Right cardiac atrium (tissue), 5 donors: ENCODE results near the gene DDX47. TPM values are rescaled to one million over a fixed set of nuclear protein-coding genes. Genes with fewer than 3 reads are reported as not detected.
A peak's percentile ranks its signal among the peaks of the same experiment; 100 is the strongest.

Source experiments
- ATAC-seq, 2 donors: fragments of 200-7000 bp; cut with Tn5 transposase; one replicate each; pipeline versions ENCODE4 v1.8.0 to v1.9.1; 2020; ENCODE audit warnings: moderate library complexity in 2 of 2, mild to moderate bottlenecking in 1 of 2
- DNase-seq, 3 donors: peaks; one replicate each; pipeline ENCODE4 v3.0.0-alpha.2; 2020
- H3K27ac ChIP-seq: one replicate; pipeline ENCODE4 v1.5.1; 2013; ENCODE audit warnings: mild to moderate bottlenecking, low read length, control low read depth, moderate library complexity
- H3K27me3 ChIP-seq: one replicate; pipeline ENCODE4 v1.6.1; 2013; ENCODE audit not compliant: control insufficient read depth, insufficient read depth
- H3K4me1 ChIP-seq: one replicate; pipeline ENCODE4 v1.6.1; 2013; ENCODE audit warnings: low read length; ENCODE audit not compliant: control insufficient read depth, insufficient read depth
- H3K4me3 ChIP-seq: one replicate; pipeline ENCODE4 v1.5.1; 2013; ENCODE audit warnings: low read length, control low read depth
- H3K9me3 ChIP-seq: one replicate; pipeline ENCODE4 v1.6.1; 2013; ENCODE audit warnings: low read length; ENCODE audit not compliant: control insufficient read depth
- WGBS: extraction: QIAGEN DNeasy Blood & Tissue Kit; methylation state at CpG from one replicate; pipeline ENCODE4 v1.1.7; 2013; 5-methylcytosine and 5-hydroxymethylcytosine counted together
- intact Hi-C, 4 donors: fragments of 100-400 bp; cut with DNase I; formaldehyde crosslinking; loops; one replicate each; pipeline versions ENCODE4 v1.11.0 to v1.14.0; 2022 to 2023
- polyA plus RNA-seq: library from polyadenylated mRNA; stranded (reverse); fragments of 200-250 nt; gene quantifications from one replicate; pipeline ENCODE4 v1.2.3, GENCODE V29; 2013
- total RNA-seq, 4 donors: library from RNA; stranded (reverse); fragmentation: NEBNext Ultra II Directional; extraction: Animal tissue kit (Norgen Biotek cat#: 25700); gene quantifications; one replicate each; pipeline ENCODE4 v1.2.1, GENCODE V29; 2021
- donor health status: healthy with polysubstance abuse.
- donor health status: DM: no; HTN: yes; CAD: no.
- donor health status: DM: no; HTN: no; CAD: no.
- donor health status: DM: no; HTN: yes; CAD: no; lungs with severe emphysema.
- donor health status: DM: yes; HTN: yes; CAD: no.

Gene DDX47
- total and polyA plus RNA-seq, 5 donors = 23.0 to 33.3 (median 32.1) TPM

GRCh38 chr12:12786351-12786705, 26.8 kb upstream of the DDX47 start:
- 11% methylated on average over 4 of the region's 4 CpGs for WGBS

GRCh38 chr12:12786706-12787601, 26.2 kb upstream of the DDX47 start:
- Histone ChIP-seq H3K27me3 (no peaks in the 10 kb centered on the region), H3K4me3 (peak overlapping the region; percentile 58), H3K27ac (peak overlapping the region; percentile 87), H3K4me1 (peaks cover 9% of the 10 kb centered on the region), H3K9me3 (no peaks in the 10 kb centered on the region)
- DNase-seq (peak; percentile 84 to 94 (median 92)), ATAC-seq (peak; percentile 81 to 95)
- intact Hi-C loops = loop anchor here in 1 of 4 donors (10.0 kb wide), 1 partner anchor 62 kb away; no protein-coding TSS in a partner anchor
- WGBS = 1% methylated on average over 80 of the region's 80 CpGs

More at GRCh38 chr12:12786351-12786705, 26.8 kb upstream of the DDX47 start:
- Histone ChIP-seq H3K4me1 (peaks cover 9% of the 10 kb centered on the region), H3K27ac (peak overlapping the region; percentile 87), H3K27me3 (no peaks in the 10 kb centered on the region), H3K9me3 (no peaks in the 10 kb centered on the region), H3K4me3 (peak overlapping the region; percentile 58)
- peak; percentile 1 to 6 for ATAC-seq
- intact Hi-C loops = loop anchor here in 1 of 4 donors (10.0 kb wide), 1 partner anchor 62 kb away; no protein-coding TSS in a partner anchor
- DNase-seq = no peak

- intact Hi-C loops = loop anchor here in 1 of 4 donors (10.0 kb wide), 1 partner anchor 63 kb away; no protein-coding TSS in a partner anchor
- ATAC-seq (no peak), DNase-seq (peak in 2 of 3 donors; percentile 37 to 50)
- H3K4me1 ChIP-seq = peaks cover 12% of the 10 kb centered on the region
- H3K9me3 ChIP-seq = no peaks in the 10 kb centered on the region
- H3K27ac ChIP-seq = peak overlapping the region; percentile 87
- H3K4me3 ChIP-seq = peak overlapping the region; percentile 58
- no peaks in the 10 kb centered on the region for H3K27me3 ChIP-seq
- 43% methylated on average over 6 of the region's 6 CpGs for WGBS
These were observed 25.0 kb upstream of the DDX47 start for GRCh38 chr12:12788131-12788530.

GRCh38 chr12:12788675-12789368, 24.3 kb upstream of the DDX47 start:
- Histone ChIP-seq H3K4me1 (peaks cover 12% of the 10 kb centered on the region), H3K9me3 (no peaks in the 10 kb centered on the region), H3K27ac (peak overlapping the region; percentile 87), H3K4me3 (peak overlapping the region; percentile 58), H3K27me3 (no peaks in the 10 kb centered on the region)
- WGBS = 18% methylated on average over 9 of the region's 9 CpGs
- intact Hi-C loops = loop anchor here in 1 of 4 donors (10.0 kb wide), 1 partner anchor 64 kb away; no protein-coding TSS in a partner anchor
- ATAC-seq (peak; percentile 29 to 39), DNase-seq (peak in 2 of 3 donors; percentile 38 to 60)

- intact Hi-C loops = no loop called here
These were observed 22.2 kb upstream of the DDX47 start for GRCh38 chr12:12790956-12791355.

GRCh38 chr12:12791756-12792369, 21.3 kb upstream of the DDX47 start:
- WGBS = 16% methylated on average over 7 of the region's 7 CpGs
- intact Hi-C loops = no loop called here
- peak in 2 of 3 donors; percentile 59 to 70 for DNase-seq

More at GRCh38 chr12:12790956-12791355, 22.2 kb upstream of the DDX47 start:
- 52% methylated on average over 4 of the region's 4 CpGs for WGBS
- H3K4me3 ChIP-seq = no peak overlapping the region
- H3K27me3 ChIP-seq = no peaks in the 10 kb centered on the region
- ATAC-seq (no peak), DNase-seq (no peak)
- H3K9me3 ChIP-seq = no peaks in the 10 kb centered on the region
- no peak overlapping the region for H3K27ac ChIP-seq
- H3K4me1 ChIP-seq = peaks cover 7% of the 10 kb centered on the region

GRCh38 chr12:12792421-12792820, 20.7 kb upstream of the DDX47 start:
- Histone ChIP-seq H3K27ac (no peak overlapping the region), H3K4me1 (peaks cover 7% of the 10 kb centered on the region), H3K4me3 (no peak overlapping the region), H3K9me3 (no peaks in the 10 kb centered on the region), H3K27me3 (no peaks in the 10 kb centered on the region)
- intact Hi-C loops = no loop called here
- DNase-seq (peak in 1 of 3 donors; percentile 62), ATAC-seq (peak in 1 of 2 donors; percentile 31)
- 49% methylated on average over 6 of the region's 6 CpGs for WGBS

More at GRCh38 chr12:12791756-12792369, 21.3 kb upstream of the DDX47 start:
- H3K4me1 ChIP-seq = peaks cover 7% of the 10 kb centered on the region
- H3K4me3 ChIP-seq = peak overlapping the region; percentile 13
- no peaks in the 10 kb centered on the region for H3K9me3 ChIP-seq
- no peak overlapping the region for H3K27ac ChIP-seq
- H3K27me3 ChIP-seq = no peaks in the 10 kb centered on the region
- peak in 1 of 2 donors; percentile 43 for ATAC-seq

GRCh38 chr12:12794686-12795085, 18.5 kb upstream of the DDX47 start:
- H3K27ac ChIP-seq = no peak overlapping the region
- no peak for ATAC-seq
- no peaks in the 10 kb centered on the region for H3K9me3 ChIP-seq
- no peak overlapping the region for H3K4me3 ChIP-seq
- peaks cover 3% of the 10 kb centered on the region for H3K4me1 ChIP-seq
- intact Hi-C loops = no loop called here
- H3K27me3 ChIP-seq = no peaks in the 10 kb centered on the region
- WGBS = 93% methylated on average over 2 of the region's 2 CpGs
- DNase-seq = no peak

GRCh38 chr12:12796171-12796570, 17.0 kb upstream of the DDX47 start:
- H3K27ac ChIP-seq = no peak overlapping the region
- WGBS = 56% methylated on average over 3 of the region's 3 CpGs
- intact Hi-C loops = no loop called here

GRCh38 chr12:12796928-12797793, 16.0 kb upstream of the DDX47 start:
- intact Hi-C loops = no loop called here
- 93% methylated on average over 9 of the region's 9 CpGs for WGBS
- H3K27ac ChIP-seq = no peak overlapping the region

More at GRCh38 chr12:12796171-12796570, 17.0 kb upstream of the DDX47 start:
- Histone ChIP-seq H3K4me3 (no peak overlapping the region), H3K27me3 (no peaks in the 10 kb centered on the region), H3K9me3 (no peaks in the 10 kb centered on the region), H3K4me1 (peaks cover 3% of the 10 kb centered on the region)
- DNase-seq = no peak
- ATAC-seq = no peak

More at GRCh38 chr12:12796928-12797793, 16.0 kb upstream of the DDX47 start:
- no peak for DNase-seq
- no peak for ATAC-seq
- no peaks in the 10 kb centered on the region for H3K27me3 ChIP-seq
- no peak overlapping the region for H3K4me3 ChIP-seq
- H3K4me1 ChIP-seq = peaks cover 3% of the 10 kb centered on the region
- H3K9me3 ChIP-seq = no peaks in the 10 kb centered on the region
